Endodermal cell (in vitro differentiated cells): Measurements from ENCODE around the gene AOPEP. TPM values are rescaled to one million over a fixed set of nuclear protein-coding genes. Genes with fewer than 3 reads are reported as not detected.

Experiments used
- DNase-seq: peaks from one replicate; pipeline ENCODE4 v3.0.0-alpha.2; 2017
- H3K27ac ChIP-seq: 2 replicates; pipeline ENCODE4 v1.5.1; 2013; ENCODE audit warnings: mild to moderate bottlenecking, low read depth, low read length, moderate library complexity
- H3K27me3 ChIP-seq: 2 replicates; pipeline ENCODE4 v1.6.1; 2013; ENCODE audit warnings: mild to moderate bottlenecking, low read length, moderate library complexity; ENCODE audit not compliant: insufficient read depth, control insufficient read depth, poor library complexity, severe bottlenecking
- H3K36me3 ChIP-seq: 2 replicates; pipeline ENCODE4 v1.7.0; 2013; ENCODE audit warnings: mild to moderate bottlenecking, low read length, moderate library complexity; ENCODE audit not compliant: control insufficient read depth, insufficient read depth
- H3K4me1 ChIP-seq: one replicate; pipeline ENCODE4 v1.7.0; 2013; ENCODE audit warnings: low read length; ENCODE audit not compliant: control insufficient read depth, insufficient read depth
- H3K4me3 ChIP-seq: 2 replicates; pipeline ENCODE4 v1.5.1; 2013; ENCODE audit warnings: mild to moderate bottlenecking, low read length, moderate library complexity
- H3K9ac ChIP-seq: 2 replicates; pipeline ENCODE4 v1.6.1; 2013; ENCODE audit warnings: mild to moderate bottlenecking, low read length, moderate library complexity; ENCODE audit not compliant: poor library complexity, severe bottlenecking; ENCODE audit errors: extremely low read depth
- H3K9me3 ChIP-seq: 2 replicates; pipeline ENCODE4 v1.6.1; 2013; ENCODE audit warnings: mild to moderate bottlenecking, low read length, moderate library complexity; ENCODE audit not compliant: control insufficient read depth
- H3K27ac Mint-ChIP-seq: 2 replicates; pipeline ENCODE4 v1.8.0; 2020; ENCODE audit warnings: mixed read lengths
- H3K27me3 Mint-ChIP-seq: 2 replicates; pipeline ENCODE4 v1.8.0; 2021; ENCODE audit warnings: mild to moderate bottlenecking, mixed read lengths; ENCODE audit not compliant: insufficient read depth
- H3K36me3 Mint-ChIP-seq: 2 replicates; pipeline ENCODE4 v1.8.0; 2020; ENCODE audit warnings: low read depth, mixed read lengths
- H3K4me1 Mint-ChIP-seq: 2 replicates; pipeline ENCODE4 v1.8.0; 2020; ENCODE audit warnings: mixed read lengths
- H3K4me3 Mint-ChIP-seq: 2 replicates; pipeline ENCODE4 v1.8.0; 2020; ENCODE audit warnings: mild to moderate bottlenecking, moderate library complexity, mixed read lengths
- H3K9me3 Mint-ChIP-seq: 2 replicates; pipeline ENCODE4 v1.8.0; 2020; ENCODE audit warnings: mild to moderate bottlenecking, mixed read lengths
- WGBS, 2 experiments: methylation state at CpG; one replicate each; pipeline versions ENCODE4 v1.1.5 to v1.1.7; 2013; ENCODE audit warnings: missing lambda C conversion rate in 2 of 2, mixed read lengths in 1 of 2; ENCODE audit not compliant: insufficient coverage in 1 of 2, insufficient read length in 1 of 2; 5-methylcytosine and 5-hydroxymethylcytosine counted together
- total RNA-seq, 2 donors: library from RNA; stranded (reverse); fragmentation: NEBNext Ultra II Directional in 1 of 2; extraction: Animal tissue kit (Norgen Biotek cat#: 25700) in 1 of 2; gene quantifications; 2 replicates in 1 of 2; 3 replicates in 1 of 2; pipeline ENCODE4 v1.2.1, GENCODE V29; 2021
- TF ChIP-seq, protein P1 (sequence below): fragments of 200-600 bp; sonication (generic); conservative IDR thresholded peaks from 2 replicates; pipeline ENCODE4 v1.5.0; 2021; ENCODE audit warnings: antibody characterized with exemption, mild to moderate bottlenecking

AOPEP gene
- total RNA-seq, 2 donors from 2014 or later = 23.4 to 33.7 TPM

DNA sequence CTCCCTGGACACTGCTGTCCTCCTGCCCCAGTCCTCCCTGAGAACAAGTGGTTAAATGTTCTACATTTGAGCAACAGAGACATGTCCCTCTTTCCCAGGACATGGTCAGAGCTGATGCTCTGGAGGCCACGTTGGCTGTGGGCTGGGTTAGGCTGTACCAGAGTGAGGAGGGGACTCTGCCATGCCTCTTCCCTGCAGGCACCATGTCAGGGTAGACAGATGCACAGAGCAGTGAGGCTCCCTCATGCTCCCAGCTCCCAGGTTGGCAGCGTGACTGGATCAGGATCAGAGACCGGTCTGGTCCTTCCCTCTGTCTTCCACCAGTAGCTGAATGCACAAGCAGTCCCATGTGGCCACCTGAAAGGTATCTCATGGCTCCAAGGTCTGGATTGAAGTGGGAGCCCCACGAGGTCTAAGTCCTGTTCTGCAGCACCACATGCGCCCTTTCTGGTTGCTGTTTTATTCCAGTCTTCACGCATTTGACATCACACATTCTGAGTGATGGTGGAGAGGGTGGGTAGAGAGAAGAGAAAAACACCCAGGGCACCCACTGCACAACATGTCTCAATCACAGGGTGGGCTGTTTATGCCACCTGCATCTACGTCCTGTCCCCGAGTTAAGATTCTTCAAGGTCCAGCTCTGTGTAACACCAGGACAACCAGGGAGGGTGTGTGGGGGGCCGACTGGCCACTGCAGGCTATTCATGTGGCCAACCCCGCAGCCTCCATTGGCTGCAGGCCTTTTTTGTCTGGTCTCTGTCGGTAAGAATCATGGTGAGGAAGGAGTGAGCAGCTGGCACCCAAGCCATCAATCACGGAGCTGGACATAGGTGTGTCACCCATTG is 386.2 kb downstream of the AOPEP start:
- Mint-ChIP-seq H3K4me1 (peaks cover 15% of the 10 kb centered on the region), H3K36me3 (peaks cover 18% of the 10 kb centered on the region), H3K27me3 (no peaks in the 10 kb centered on the region), H3K9me3 (no peaks in the 10 kb centered on the region), H3K4me3 (no peak overlapping the region), H3K27ac (no peak overlapping the region)
- 83 to 91% methylated on average over 8 to 12 of the region's 12 CpGs for WGBS, 2 experiments
- Histone ChIP-seq H3K27ac (no peak overlapping the region), H3K4me3 (no peak overlapping the region), H3K36me3 (peaks cover 15% of the 10 kb centered on the region), H3K9me3 (no peaks in the 10 kb centered on the region), H3K9ac (no peak overlapping the region), H3K4me1 (peaks cover 5% of the 10 kb centered on the region), H3K27me3 (no peaks in the 10 kb centered on the region)
- no peak for DNase-seq
- TF ChIP-seq, protein P1, sequence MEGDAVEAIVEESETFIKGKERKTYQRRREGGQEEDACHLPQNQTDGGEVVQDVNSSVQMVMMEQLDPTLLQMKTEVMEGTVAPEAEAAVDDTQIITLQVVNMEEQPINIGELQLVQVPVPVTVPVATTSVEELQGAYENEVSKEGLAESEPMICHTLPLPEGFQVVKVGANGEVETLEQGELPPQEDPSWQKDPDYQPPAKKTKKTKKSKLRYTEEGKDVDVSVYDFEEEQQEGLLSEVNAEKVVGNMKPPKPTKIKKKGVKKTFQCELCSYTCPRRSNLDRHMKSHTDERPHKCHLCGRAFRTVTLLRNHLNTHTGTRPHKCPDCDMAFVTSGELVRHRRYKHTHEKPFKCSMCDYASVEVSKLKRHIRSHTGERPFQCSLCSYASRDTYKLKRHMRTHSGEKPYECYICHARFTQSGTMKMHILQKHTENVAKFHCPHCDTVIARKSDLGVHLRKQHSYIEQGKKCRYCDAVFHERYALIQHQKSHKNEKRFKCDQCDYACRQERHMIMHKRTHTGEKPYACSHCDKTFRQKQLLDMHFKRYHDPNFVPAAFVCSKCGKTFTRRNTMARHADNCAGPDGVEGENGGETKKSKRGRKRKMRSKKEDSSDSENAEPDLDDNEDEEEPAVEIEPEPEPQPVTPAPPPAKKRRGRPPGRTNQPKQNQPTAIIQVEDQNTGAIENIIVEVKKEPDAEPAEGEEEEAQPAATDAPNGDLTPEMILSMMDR = no peak

DNA sequence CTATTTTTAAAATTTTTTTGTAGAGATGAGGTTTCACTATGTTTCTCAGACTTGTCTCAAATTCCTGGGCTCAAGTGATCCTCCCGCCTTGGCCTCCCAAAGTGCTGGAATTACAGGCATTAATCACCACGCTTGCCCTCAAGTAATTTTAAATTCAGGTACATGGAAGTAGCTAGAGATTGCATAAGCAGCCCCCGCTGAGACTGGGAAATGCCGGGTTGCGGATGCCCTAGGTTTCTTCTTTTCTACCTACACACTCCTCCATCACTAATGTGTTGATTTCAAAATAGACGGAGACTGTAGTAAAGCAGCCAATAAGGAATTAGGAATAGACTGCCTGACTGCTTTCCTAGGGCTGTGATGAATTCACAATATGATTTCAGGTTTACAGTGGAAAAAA is 388.6 kb downstream of the AOPEP start:
- Mint-ChIP-seq H3K4me1 (peaks cover 15% of the 10 kb centered on the region), H3K9me3 (no peaks in the 10 kb centered on the region), H3K27me3 (no peaks in the 10 kb centered on the region), H3K27ac (no peak overlapping the region), H3K36me3 (peaks cover 13% of the 10 kb centered on the region), H3K4me3 (no peak overlapping the region)
- Histone ChIP-seq H3K4me3 (no peak overlapping the region), H3K36me3 (peaks cover 11% of the 10 kb centered on the region), H3K9ac (no peak overlapping the region), H3K27ac (no peak overlapping the region), H3K9me3 (no peaks in the 10 kb centered on the region), H3K4me1 (peaks cover 5% of the 10 kb centered on the region), H3K27me3 (no peaks in the 10 kb centered on the region)
- DNase-seq = no peak
- TF ChIP-seq, protein P1 = no peak
- WGBS, 2 experiments = 99 to 100% methylated on average over 1 to 6 of the region's 6 CpGs

- Mint-ChIP-seq H3K27ac (no peak overlapping the region), H3K4me1 (peaks cover 15% of the 10 kb centered on the region), H3K36me3 (peaks cover 10% of the 10 kb centered on the region), H3K27me3 (no peaks in the 10 kb centered on the region), H3K4me3 (no peak overlapping the region), H3K9me3 (no peaks in the 10 kb centered on the region)
- TF ChIP-seq, protein P1 = peak; percentile 77
- Histone ChIP-seq H3K27me3 (no peaks in the 10 kb centered on the region), H3K36me3 (peaks cover 11% of the 10 kb centered on the region), H3K4me3 (no peak overlapping the region), H3K27ac (no peak overlapping the region), H3K4me1 (peaks cover 5% of the 10 kb centered on the region), H3K9ac (no peak overlapping the region), H3K9me3 (no peaks in the 10 kb centered on the region)
- 82 to 91% methylated on average over 7 to 11 of the region's 11 CpGs for WGBS, 2 experiments
- peak; percentile 76 for DNase-seq
Measured at GRCh38 chr9:95116002-95116807, 389.7 kb downstream of the AOPEP start.
